ENCODE measurements around the gene MAP2K5.

MAP2K5 gene

GRCh38 chr15:67832031-67832551 lies 289.6 kb downstream of the MAP2K5 start:
- no peak overlapping the region for H3K4me3 ChIP-seq
- no peak for DNase-seq (ENCODE audit: low read depth, low spot score)
- H3K9ac ChIP-seq (ENCODE audit: insufficient read length): no peak overlapping the region
- no peaks in the 10 kb centered on the region for H3K36me3 ChIP-seq (ENCODE audit: insufficient read depth, low read length)
- H3K27ac ChIP-seq: no peak overlapping the region
- no peaks in the 10 kb centered on the region for H3K9me3 ChIP-seq (ENCODE audit: low read depth, low read length)
- TF ChIP-seq FOXP2 (optimal IDR thresholded peaks at IDR 0.05; ENCODE audit: control extremely low read depth, extremely low read length, insufficient read depth) (no peak), POLR2AphosphoS5 (IDR thresholded peaks at IDR 0.05; ENCODE audit: borderline replicate concordance, low read depth, low read length) (no peak), EZH2 (IDR thresholded peaks at IDR 0.05) (no peak)

GRCh38 chr15:67832897-67833709 lies 290.6 kb downstream of the MAP2K5 start:
- Histone ChIP-seq H3K36me3 (ENCODE audit: insufficient read depth, low read length) (no peaks in the 10 kb centered on the region), H3K27ac (no peak overlapping the region), H3K9me3 (ENCODE audit: low read depth, low read length) (no peaks in the 10 kb centered on the region), H3K4me3 (peak overlapping the region; percentile 77), H3K9ac (ENCODE audit: insufficient read length) (no peak overlapping the region)
- no peak for TF ChIP-seq FOXP2 (optimal IDR thresholded peaks at IDR 0.05; ENCODE audit: control extremely low read depth, extremely low read length, insufficient read depth)
- no peak for TF ChIP-seq POLR2AphosphoS5 (IDR thresholded peaks at IDR 0.05; ENCODE audit: borderline replicate concordance, low read depth, low read length)
- TF ChIP-seq EZH2 (IDR thresholded peaks at IDR 0.05): no peak
- no peak for DNase-seq (ENCODE audit: low read depth, low spot score)

GRCh38 chr15:67833710-67834511 lies 291.4 kb downstream of the MAP2K5 start:
- no peak for DNase-seq (ENCODE audit: low read depth, low spot score)

GRCh38 chr15:67834581-67835296 lies 292.2 kb downstream of the MAP2K5 start:
- Histone ChIP-seq H3K9me3 (ENCODE audit: low read depth, low read length) (no peaks in the 10 kb centered on the region), H3K36me3 (ENCODE audit: insufficient read depth, low read length) (no peaks in the 10 kb centered on the region), H3K27ac (no peak overlapping the region), H3K4me3 (peak overlapping the region; percentile 77), H3K9ac (ENCODE audit: insufficient read length) (no peak overlapping the region)
- no peak for DNase-seq (ENCODE audit: low read depth, low spot score)
- TF ChIP-seq POLR2AphosphoS5 (IDR thresholded peaks at IDR 0.05; ENCODE audit: borderline replicate concordance, low read depth, low read length): no peak

More at GRCh38 chr15:67833710-67834511, 291.4 kb downstream of the MAP2K5 start:
- Histone ChIP-seq H3K4me3 (peak overlapping the region; percentile 77), H3K9ac (ENCODE audit: insufficient read length) (no peak overlapping the region), H3K27ac (no peak overlapping the region), H3K36me3 (ENCODE audit: insufficient read depth, low read length) (no peaks in the 10 kb centered on the region), H3K9me3 (ENCODE audit: low read depth, low read length) (no peaks in the 10 kb centered on the region)
- TF ChIP-seq EZH2 (IDR thresholded peaks at IDR 0.05) (no peak), POLR2AphosphoS5 (IDR thresholded peaks at IDR 0.05; ENCODE audit: borderline replicate concordance, low read depth, low read length) (no peak), FOXP2 (optimal IDR thresholded peaks at IDR 0.05; ENCODE audit: control extremely low read depth, extremely low read length, insufficient read depth) (no peak)

GRCh38 chr15:67835297-67836133 lies 293.0 kb downstream of the MAP2K5 start:
- Histone ChIP-seq H3K4me3 (peak overlapping the region; percentile 77), H3K36me3 (ENCODE audit: insufficient read depth, low read length) (no peaks in the 10 kb centered on the region), H3K9ac (ENCODE audit: insufficient read length) (peak overlapping the region; percentile 9), H3K9me3 (ENCODE audit: low read depth, low read length) (no peaks in the 10 kb centered on the region), H3K27ac (no peak overlapping the region)
- no peak for DNase-seq (ENCODE audit: low read depth, low spot score)
- no peak for TF ChIP-seq FOXP2 (optimal IDR thresholded peaks at IDR 0.05; ENCODE audit: control extremely low read depth, extremely low read length, insufficient read depth)
- TF ChIP-seq POLR2AphosphoS5 (IDR thresholded peaks at IDR 0.05; ENCODE audit: borderline replicate concordance, low read depth, low read length): no peak
- peak; percentile 20 for TF ChIP-seq EZH2 (IDR thresholded peaks at IDR 0.05)

GRCh38 chr15:67836134-67836455 lies 293.6 kb downstream of the MAP2K5 start:
- H3K36me3 ChIP-seq (ENCODE audit: insufficient read depth, low read length): no peaks in the 10 kb centered on the region
- TF ChIP-seq FOXP2 (optimal IDR thresholded peaks at IDR 0.05; ENCODE audit: control extremely low read depth, extremely low read length, insufficient read depth): no peak
- TF ChIP-seq EZH2 (IDR thresholded peaks at IDR 0.05): no peak
- no peak for TF ChIP-seq POLR2AphosphoS5 (IDR thresholded peaks at IDR 0.05; ENCODE audit: borderline replicate concordance, low read depth, low read length)
- no peak for DNase-seq (ENCODE audit: low read depth, low spot score)
- H3K27ac ChIP-seq: no peak overlapping the region
- H3K9me3 ChIP-seq (ENCODE audit: low read depth, low read length): no peaks in the 10 kb centered on the region
- H3K4me3 ChIP-seq: peak overlapping the region; percentile 77
- H3K9ac ChIP-seq (ENCODE audit: insufficient read length): peak overlapping the region; percentile 9

GRCh38 chr15:67836477-67836876 lies 294.0 kb downstream of the MAP2K5 start:
- no peak for TF ChIP-seq POLR2AphosphoS5 (IDR thresholded peaks at IDR 0.05; ENCODE audit: borderline replicate concordance, low read depth, low read length)
- TF ChIP-seq EZH2 (IDR thresholded peaks at IDR 0.05): no peak
- no peak for TF ChIP-seq FOXP2 (optimal IDR thresholded peaks at IDR 0.05; ENCODE audit: control extremely low read depth, extremely low read length, insufficient read depth)
- Histone ChIP-seq H3K9ac (ENCODE audit: insufficient read length) (no peak overlapping the region), H3K27ac (no peak overlapping the region), H3K4me3 (peak overlapping the region; percentile 77), H3K9me3 (ENCODE audit: low read depth, low read length) (no peaks in the 10 kb centered on the region), H3K36me3 (ENCODE audit: insufficient read depth, low read length) (no peaks in the 10 kb centered on the region)
- no peak for DNase-seq (ENCODE audit: low read depth, low spot score)

Measured in SK-N-MC (cell line).